SK-N-SH (cell line): ENCODE data around the gene ACAD10.

Source experiments
- CTCF ChIP-seq: fragments of 200-600 bp; sonication (generic); IDR thresholded peaks from 2 replicates; pipeline ENCODE4 v1.6.1; 2017; ENCODE audit warnings: antibody characterized with exemption, mild to moderate bottlenecking, moderate library complexity
- EP300 ChIP-seq, 2 experiments: IDR thresholded peaks; 2 replicates each; pipeline versions ENCODE4 v1.4.0 to v1.6.1; 2012; ENCODE audit warnings: borderline replicate concordance in 1 of 2, low read depth in 1 of 2, low read length in 1 of 2
- EZH2phosphoT487 ChIP-seq: fragments of 200-600 bp; sonication (generic); IDR thresholded peaks from 2 replicates; pipeline ENCODE4 v1.6.1; 2017; ENCODE audit warnings: low read depth, mixed run types, mild to moderate bottlenecking, antibody characterized with exemption, moderate library complexity, borderline replicate concordance
- FOXM1 ChIP-seq: IDR thresholded peaks from 2 replicates; pipeline ENCODE4 v1.4.0; 2012; ENCODE audit warnings: low read depth, mild to moderate bottlenecking
- MAX ChIP-seq: IDR thresholded peaks from 2 replicates; pipeline ENCODE4 v1.4.0; 2012; ENCODE audit warnings: low read depth
- MXI1 ChIP-seq: IDR thresholded peaks from 2 replicates; pipeline ENCODE4 v1.6.1; 2012; ENCODE audit warnings: mild to moderate bottlenecking, low read depth, low read length, improper control_type of control experiment
- NRF1 ChIP-seq: IDR thresholded peaks from 2 replicates; pipeline ENCODE4 v1.6.1; 2012; ENCODE audit warnings: low read depth, mild to moderate bottlenecking, low read length
- POLR2AphosphoS5 ChIP-seq: IDR thresholded peaks from 2 replicates; pipeline ENCODE4 v1.6.1; 2012; ENCODE audit warnings: low read depth, low read length
- REST ChIP-seq: IDR thresholded peaks from 2 replicates; pipeline ENCODE4 v1.6.1; 2012; ENCODE audit warnings: mild to moderate bottlenecking, low read depth, low read length, moderate library complexity
- RFX5 ChIP-seq: IDR thresholded peaks from 2 replicates; pipeline ENCODE4 v1.6.1; 2012; ENCODE audit warnings: mild to moderate bottlenecking, improper control_type of control experiment, low read length
- RXRA ChIP-seq: IDR thresholded peaks from 2 replicates; pipeline ENCODE4 v1.4.0; 2012; ENCODE audit warnings: low read depth, mild to moderate bottlenecking, borderline replicate concordance
- SIN3A ChIP-seq: IDR thresholded peaks from 2 replicates; pipeline ENCODE4 v1.6.1; 2012; ENCODE audit warnings: low read depth, mild to moderate bottlenecking, low read length, moderate library complexity, borderline replicate concordance
- TCF12 ChIP-seq: IDR thresholded peaks from 2 replicates; pipeline ENCODE4 v1.4.0; 2012
- YY1 ChIP-seq: IDR thresholded peaks from 2 replicates; pipeline ENCODE4 v1.4.0; 2012; ENCODE audit warnings: low read depth, mild to moderate bottlenecking

GRCh38 chr12:111685811-111686573, at the start of gene ACAD10, which contains the start of gene BRAP:
- TF ChIP-seq CTCF = peak; percentile 8; the same call in 1 of the 2 replicates
- no peak for TF ChIP-seq EZH2phosphoT487
- TF ChIP-seq MXI1 = peak; percentile 86
- no peak for TF ChIP-seq TCF12
- TF ChIP-seq RXRA = no peak
- TF ChIP-seq RFX5 = no peak
- TF ChIP-seq POLR2AphosphoS5 = peak; percentile 97
- TF ChIP-seq MAX = peak; percentile 89
- TF ChIP-seq SIN3A = no peak; the same call in 1 of the 2 replicates
- peak; percentile 63 for TF ChIP-seq NRF1
- no peak for TF ChIP-seq FOXM1
- TF ChIP-seq REST = 0 out of 2 replicates have a peak, but pooled peaks have one; percentile 37
- no peak for TF ChIP-seq EP300 (IDR thresholded peaks at IDR 0.05; ENCODE audit: borderline replicate concordance in 1 of 2, low read depth in 1 of 2, low read length in 1 of 2)
- TF ChIP-seq YY1 = no peak
